Kidney (tissue), 14 donors: ENCODE results near the gene HS3ST6. TPM values are rescaled to one million over a fixed set of nuclear protein-coding genes. Genes with fewer than 3 reads are reported as not detected.

Experiments used
- DNase-seq, 5 donors: peaks; one replicate each; pipeline ENCODE4 v3.0.0-alpha.2; 2013 to 2020
- FAIRE-seq: peaks from 2 replicates; lab custom pipeline; 2012; peaks lifted over from hg19 to GRCh38; lab: Jason Lieb, UNC
- H3K27ac ChIP-seq, 2 donors: one replicate each; pipeline ENCODE4 v1.7.0; 2013; ENCODE audit warnings: low read depth in 2 of 2, low read length in 2 of 2, inconsistent platforms in 1 of 2
- H3K27me3 ChIP-seq: one replicate; pipeline ENCODE4 v1.7.1; 2013; ENCODE audit warnings: low read length, inconsistent platforms; ENCODE audit not compliant: control insufficient read depth, insufficient read depth
- H3K36me3 ChIP-seq, 3 donors: one replicate each; pipeline versions ENCODE4 v1.7.0 to v1.7.1; 2013; ENCODE audit warnings: low read length in 3 of 3, control low read depth in 1 of 3, inconsistent platforms in 1 of 3; ENCODE audit not compliant: insufficient read depth in 3 of 3, control insufficient read depth in 2 of 3
- H3K4me1 ChIP-seq, 3 donors: one replicate each; pipeline versions ENCODE4 v1.7.0 to v1.7.1; 2013; ENCODE audit warnings: low read length in 3 of 3, inconsistent platforms in 1 of 3, low read depth in 1 of 3; ENCODE audit not compliant: control insufficient read depth in 2 of 3, insufficient read depth in 2 of 3
- H3K4me3 ChIP-seq, 3 donors: one replicate each; pipeline versions ENCODE4 v1.7.0 to v1.8.1; 2013; ENCODE audit warnings: low read length in 3 of 3, control low read depth in 1 of 3, inconsistent platforms in 1 of 3
- H3K9ac ChIP-seq, 3 donors: one replicate each; pipeline versions ENCODE4 v1.7.0 to v1.7.1; 2013; ENCODE audit warnings: low read length in 3 of 3, control low read depth in 1 of 3, inconsistent platforms in 1 of 3
- H3K9me3 ChIP-seq, 3 donors: one replicate each; pipeline versions ENCODE4 v1.7.0 to v1.7.1; 2013; ENCODE audit warnings: low read length in 3 of 3, control low read depth in 1 of 3, inconsistent platforms in 1 of 3; ENCODE audit not compliant: control insufficient read depth in 2 of 3, insufficient read depth in 1 of 3
- intact Hi-C: fragments of 100-400 bp; cut with DNase I; formaldehyde crosslinking; loops from one replicate; pipeline ENCODE4 v1.11.1; 2022
- polyA plus RNA-seq: library from polyadenylated mRNA; stranded (reverse); fragments of 350-450 nt; fragmentation: Illumina TruSeq; extraction: RNeasy Lipid Tissue Mini Kit (QIAGEN cat#74804); gene quantifications from one replicate; pipeline ENCODE4 v1.2.3, GENCODE V29; 2014; ENCODE audit warnings: low read depth, low replicate concordance; ENCODE audit not compliant: insufficient read depth
- total RNA-seq: library from RNA; stranded (reverse); fragmentation: NEBNext Ultra II Directional; extraction: Animal tissue kit (Norgen Biotek cat#: 25700); gene quantifications from one replicate; pipeline ENCODE4 v1.2.1, GENCODE V29; 2021
- TF ChIP-seq, protein P1 (sequence below): IDR thresholded peaks from 3 replicates; pipeline ENCODE4 v1.5.1; 2012; ENCODE audit warnings: mild to moderate bottlenecking, moderate library complexity, borderline replicate concordance; ENCODE audit not compliant: insufficient read depth; ENCODE audit errors: extremely low read depth
- donor health status: control.
- donor health status: control.
- donor health status: control.
- donor health status: control.
- donor health status: control.
- donor health status: DM: yes; HTN: yes; CAD: no.
- donor health status: Normal renal cell carcinoma (clear cell type).

Gene HS3ST6
- total and polyA plus RNA-seq, 2 donors from 2014 or later = 0.19 to 0.73 TPM

DNA sequence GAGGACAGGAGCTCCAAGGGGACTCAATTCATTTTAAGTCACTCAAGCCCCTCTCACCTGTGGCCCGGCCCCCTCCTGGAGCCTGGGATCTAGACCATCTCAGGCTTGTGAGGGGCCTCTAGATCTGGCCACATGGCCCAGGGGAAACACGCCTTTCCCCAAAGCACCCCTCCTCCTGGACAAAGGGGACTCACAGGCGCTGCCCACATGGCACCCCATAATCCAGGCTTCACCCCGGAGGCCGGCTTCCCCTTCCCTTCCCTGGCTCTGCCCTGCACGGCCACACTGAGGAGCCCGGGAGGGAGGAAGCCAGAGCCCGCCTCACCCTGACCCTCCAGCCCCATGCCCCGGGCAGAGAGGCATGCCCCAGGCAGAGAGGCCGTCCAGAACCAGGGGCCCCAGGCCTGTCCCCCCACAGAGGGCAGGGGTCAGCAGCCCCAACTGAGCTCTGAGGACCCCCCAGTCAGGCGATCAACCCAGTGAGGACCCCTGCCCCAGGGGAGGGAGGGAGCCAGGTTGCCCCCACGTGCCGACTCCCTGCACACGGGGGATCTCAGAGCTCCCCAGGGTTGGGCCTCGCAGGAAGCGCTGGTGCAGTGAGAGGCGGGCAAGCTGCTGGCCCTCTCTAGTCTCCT lies 10.9 kb downstream of the HS3ST6 start:
- TF ChIP-seq, protein P1, sequence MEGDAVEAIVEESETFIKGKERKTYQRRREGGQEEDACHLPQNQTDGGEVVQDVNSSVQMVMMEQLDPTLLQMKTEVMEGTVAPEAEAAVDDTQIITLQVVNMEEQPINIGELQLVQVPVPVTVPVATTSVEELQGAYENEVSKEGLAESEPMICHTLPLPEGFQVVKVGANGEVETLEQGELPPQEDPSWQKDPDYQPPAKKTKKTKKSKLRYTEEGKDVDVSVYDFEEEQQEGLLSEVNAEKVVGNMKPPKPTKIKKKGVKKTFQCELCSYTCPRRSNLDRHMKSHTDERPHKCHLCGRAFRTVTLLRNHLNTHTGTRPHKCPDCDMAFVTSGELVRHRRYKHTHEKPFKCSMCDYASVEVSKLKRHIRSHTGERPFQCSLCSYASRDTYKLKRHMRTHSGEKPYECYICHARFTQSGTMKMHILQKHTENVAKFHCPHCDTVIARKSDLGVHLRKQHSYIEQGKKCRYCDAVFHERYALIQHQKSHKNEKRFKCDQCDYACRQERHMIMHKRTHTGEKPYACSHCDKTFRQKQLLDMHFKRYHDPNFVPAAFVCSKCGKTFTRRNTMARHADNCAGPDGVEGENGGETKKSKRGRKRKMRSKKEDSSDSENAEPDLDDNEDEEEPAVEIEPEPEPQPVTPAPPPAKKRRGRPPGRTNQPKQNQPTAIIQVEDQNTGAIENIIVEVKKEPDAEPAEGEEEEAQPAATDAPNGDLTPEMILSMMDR = no peak
- intact Hi-C loops = no loop called here
- DNase-seq (peak in 1 of 5 donors; percentile 51), FAIRE-seq (no peak)
- Histone ChIP-seq H3K9ac (no peak overlapping the region), H3K36me3 (no peaks in the 10 kb centered on the region), H3K27ac (no peak overlapping the region), H3K9me3 (no peaks in the 10 kb centered on the region), H3K27me3 (no peaks in the 10 kb centered on the region), H3K4me3 (no peak overlapping the region), H3K4me1 (no peaks in the 10 kb centered on the region)

DNA sequence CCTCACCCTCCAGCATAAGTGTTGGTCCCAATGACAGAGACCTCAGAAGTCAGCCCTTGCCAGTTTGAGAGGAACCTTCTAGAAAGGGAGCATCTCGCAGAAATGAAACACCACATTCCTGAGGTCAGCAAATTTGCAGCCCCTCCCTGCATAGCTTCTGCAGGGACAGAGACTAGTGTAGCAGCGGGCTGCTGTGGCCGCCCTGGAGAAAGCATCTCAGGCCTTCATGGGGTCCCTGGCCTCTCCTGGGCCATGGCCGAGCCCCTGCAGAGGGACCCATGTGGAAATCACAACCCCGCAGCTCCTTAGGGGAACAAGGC lies 11.4 kb downstream of the HS3ST6 start:
- Histone ChIP-seq H3K9me3 (no peaks in the 10 kb centered on the region), H3K27me3 (no peaks in the 10 kb centered on the region), H3K27ac (no peak overlapping the region), H3K9ac (no peak overlapping the region), H3K36me3 (no peaks in the 10 kb centered on the region), H3K4me3 (no peak overlapping the region), H3K4me1 (no peaks in the 10 kb centered on the region)
- FAIRE-seq (no peak), DNase-seq (no peak)
- intact Hi-C loops = no loop called here
- TF ChIP-seq, protein P1 = no peak

DNA sequence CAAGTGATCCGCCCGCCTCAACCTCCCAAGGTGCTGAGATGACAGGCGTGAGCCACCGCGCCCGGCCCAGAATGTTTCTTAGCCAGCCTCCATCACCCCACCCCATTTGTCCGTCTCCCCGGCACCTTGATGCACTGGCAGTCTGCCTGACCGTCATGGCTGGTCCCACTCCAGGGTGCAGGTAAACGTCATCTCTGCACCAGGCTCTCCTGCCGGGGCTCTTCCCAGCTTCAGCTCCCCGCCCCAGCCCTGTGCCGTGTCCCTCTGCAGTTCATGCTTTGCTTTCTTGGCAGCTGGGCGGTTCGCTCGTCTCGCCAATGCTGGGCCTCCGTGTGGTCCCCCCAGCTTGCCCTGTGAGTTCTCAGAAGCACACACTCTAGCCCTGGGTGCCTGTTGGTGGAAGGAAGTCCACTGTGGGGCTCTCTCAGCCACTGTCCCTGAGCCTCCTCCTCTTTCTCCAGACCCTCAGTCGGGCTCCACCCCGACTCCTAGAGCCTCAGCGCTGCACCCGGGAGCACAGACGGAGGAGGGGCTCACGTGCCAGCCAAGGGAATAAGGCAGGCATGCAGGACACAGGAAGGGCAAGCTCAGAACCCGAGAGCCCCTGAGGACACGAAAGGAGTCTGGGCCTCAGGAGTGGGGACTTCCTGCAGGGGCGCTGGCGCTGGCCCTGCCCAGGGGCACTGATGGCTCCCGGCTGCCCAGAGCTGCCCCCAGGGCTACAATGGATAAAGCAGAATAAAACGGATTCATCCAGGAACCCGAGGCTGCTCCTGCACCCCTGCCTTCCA lies 12.0 kb downstream of the HS3ST6 start:
- TF ChIP-seq, protein P1 = no peak
- H3K36me3 ChIP-seq = no peaks in the 10 kb centered on the region
- no peak overlapping the region for H3K4me3 ChIP-seq
- no peak overlapping the region for H3K27ac ChIP-seq
- H3K4me1 ChIP-seq = no peaks in the 10 kb centered on the region
- no peak overlapping the region for H3K9ac ChIP-seq
- no peaks in the 10 kb centered on the region for H3K9me3 ChIP-seq
- DNase-seq = peak in 2 of 5 donors; percentile 59 to 72
- intact Hi-C loops = no loop called here
- no peaks in the 10 kb centered on the region for H3K27me3 ChIP-seq
- FAIRE-seq = no peak
